T-helper 1 cell treated with Interleukin-12 subunit alpha and Interleukin-12 subunit beta and Interleukin-4 antibody, amounts not matched to agents 30 μg/mL and 1 μg/mL, for 36 hours (primary cell): ENCODE data around the gene ZNF425.
"Not testable (repeated sequence)": the region's sequence is repeated elsewhere in the genome, so short reads cannot be mapped to it uniquely, and the experiment has no call there.

Source experiments
- H3K27ac Mint-ChIP-seq: one replicate; pipeline ENCODE4 v1.8.0; 2021; ENCODE audit warnings: mild to moderate bottlenecking, mixed read lengths
- H3K27me3 Mint-ChIP-seq: one replicate; pipeline ENCODE4 v1.8.0; 2021; ENCODE audit warnings: low read depth, mixed read lengths
- H3K36me3 Mint-ChIP-seq: one replicate; pipeline ENCODE4 v1.8.0; 2021; ENCODE audit warnings: low read depth, mixed read lengths
- H3K4me1 Mint-ChIP-seq: one replicate; pipeline ENCODE4 v1.8.0; 2021; ENCODE audit warnings: low read depth, mixed read lengths
- H3K4me3 Mint-ChIP-seq: one replicate; pipeline ENCODE4 v1.8.0; 2021; ENCODE audit warnings: mild to moderate bottlenecking, moderate library complexity, mixed read lengths
- H3K9me3 Mint-ChIP-seq: one replicate; pipeline ENCODE4 v1.8.0; 2021; ENCODE audit warnings: mixed read lengths

ZNF425 gene

DNA sequence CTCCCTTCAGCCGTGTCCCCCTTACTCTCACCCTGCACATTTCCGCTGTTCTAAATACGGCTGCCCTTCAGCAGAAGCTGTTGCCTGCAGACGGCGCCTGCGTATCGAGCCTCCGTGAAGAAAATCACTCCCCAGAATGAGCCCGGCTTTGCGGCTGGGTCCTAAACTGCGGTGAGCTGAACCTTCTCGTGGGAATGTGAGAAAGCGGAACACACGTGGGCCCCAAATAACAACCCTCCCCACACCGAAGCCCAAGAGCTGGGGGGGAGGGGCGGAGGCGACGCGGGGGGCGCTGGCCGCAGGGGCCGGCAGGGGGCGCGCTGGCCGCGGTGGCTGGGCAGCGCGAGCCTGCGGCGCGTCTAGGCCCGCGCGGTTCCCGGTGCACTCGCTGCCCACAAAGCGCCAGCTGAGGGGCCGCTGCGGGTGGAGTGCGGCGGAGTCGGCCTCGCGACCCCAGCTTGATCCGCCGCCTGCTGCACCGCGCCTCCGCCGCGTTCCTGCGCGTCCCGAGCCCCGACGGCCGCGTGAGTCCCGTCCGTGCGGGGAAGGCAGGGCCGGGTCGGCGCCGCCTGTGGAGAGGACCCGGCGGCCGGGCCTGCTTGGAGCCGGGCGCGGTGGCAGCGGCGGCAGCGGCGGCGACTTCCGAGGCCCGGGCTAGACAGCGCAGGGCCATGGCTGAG, 21.1 kb upstream of the ZNF425 start, which contains the start of gene ZNF398:
TSS of gene ZNF398 (plus strand) at position 382 of the 680 bp plus-strand sequence. CDS start at position 672, 290 bp downstream.
- H3K4me3 Mint-ChIP-seq: peak within 1 kb of the TSS; percentile 98
- no peaks in the 10 kb centered on the region for H3K27me3 Mint-ChIP-seq
- peaks cover 23% of the 10 kb centered on the region for H3K4me1 Mint-ChIP-seq
- no peaks in the 10 kb centered on the region for H3K9me3 Mint-ChIP-seq
- H3K36me3 Mint-ChIP-seq: peaks cover 6% of the 10 kb centered on the region
- H3K27ac Mint-ChIP-seq: peak within 1 kb of the TSS; percentile 99

DNA sequence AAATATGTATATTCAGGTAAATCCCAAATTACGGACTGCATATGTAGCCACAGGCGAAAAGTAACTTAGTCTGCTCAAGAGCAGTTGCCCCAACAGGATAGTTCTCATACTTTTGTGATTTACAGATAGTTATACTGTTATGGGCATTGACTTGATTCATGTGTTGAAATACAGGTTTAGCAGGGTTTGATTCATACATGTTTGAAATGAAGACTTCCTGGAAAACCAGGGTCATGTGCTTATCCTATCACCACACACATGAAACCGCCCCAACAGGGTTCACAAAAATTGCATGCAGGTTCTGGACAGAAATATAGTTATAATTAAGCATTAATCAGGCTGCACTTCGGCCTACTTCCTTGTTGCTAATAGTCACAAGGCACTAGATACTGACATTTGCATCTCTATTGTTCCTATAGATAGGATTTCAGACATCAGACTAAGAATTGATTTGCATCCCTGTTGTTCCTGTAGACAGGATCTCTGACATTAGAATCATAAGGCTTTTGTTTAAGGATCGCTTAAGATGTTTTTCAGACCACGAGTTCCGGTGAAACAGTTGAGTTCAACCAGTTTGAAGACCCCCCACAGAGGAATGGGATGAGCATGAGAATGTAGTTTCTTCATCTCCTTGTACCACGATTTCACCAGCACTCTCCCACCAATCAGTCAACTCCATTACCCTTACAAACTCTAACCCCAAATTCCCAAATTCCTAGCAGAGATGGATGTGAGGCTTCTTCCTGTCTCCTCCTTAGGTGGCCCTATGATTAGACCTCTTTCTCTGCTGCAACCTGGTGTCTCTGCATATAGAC, 19.1 kb upstream of the ZNF425 start:
- H3K4me3 Mint-ChIP-seq: peak overlapping the region; percentile 1
- no peaks in the 10 kb centered on the region for H3K27me3 Mint-ChIP-seq
- peaks cover 3% of the 10 kb centered on the region for H3K36me3 Mint-ChIP-seq
- peaks cover 19% of the 10 kb centered on the region for H3K4me1 Mint-ChIP-seq
- no peak overlapping the region for H3K27ac Mint-ChIP-seq
- H3K9me3 Mint-ChIP-seq: no peaks in the 10 kb centered on the region

- H3K4me3 Mint-ChIP-seq, H3K27ac Mint-ChIP-seq, H3K27me3 Mint-ChIP-seq, H3K36me3 Mint-ChIP-seq, H3K9me3 Mint-ChIP-seq: not testable (repeated sequence)
- H3K4me1 Mint-ChIP-seq: peaks cover 14% of the 10 kb centered on the region
Measured at GRCh38 chr7:149144436-149144922, 18.4 kb upstream of the ZNF425 start.

DNA sequence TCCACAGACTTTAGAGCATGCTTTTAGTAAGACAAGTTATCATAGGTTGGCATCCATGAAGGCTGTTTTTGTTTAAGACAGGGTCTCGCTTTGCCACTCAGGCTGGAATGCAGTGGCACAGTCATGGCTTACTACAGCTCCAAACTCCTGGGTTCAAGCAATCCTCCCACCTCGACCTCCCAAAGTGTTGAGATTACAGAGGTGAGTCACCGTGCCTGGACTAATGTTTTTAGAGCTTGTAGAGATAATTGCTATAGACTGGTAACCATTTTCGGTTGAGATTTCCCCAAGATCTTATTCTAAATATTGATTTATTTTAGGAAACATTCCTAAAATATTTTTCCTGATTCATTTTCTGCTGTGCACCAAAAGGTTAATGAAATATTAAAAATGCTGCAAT, 15.8 kb upstream of the ZNF425 start:
- H3K4me1 Mint-ChIP-seq: peaks cover 10% of the 10 kb centered on the region
- H3K36me3 Mint-ChIP-seq: peaks cover 1% of the 10 kb centered on the region
- no peaks in the 10 kb centered on the region for H3K27me3 Mint-ChIP-seq
- no peaks in the 10 kb centered on the region for H3K9me3 Mint-ChIP-seq
- no peak overlapping the region for H3K27ac Mint-ChIP-seq
- no peak overlapping the region for H3K4me3 Mint-ChIP-seq

DNA sequence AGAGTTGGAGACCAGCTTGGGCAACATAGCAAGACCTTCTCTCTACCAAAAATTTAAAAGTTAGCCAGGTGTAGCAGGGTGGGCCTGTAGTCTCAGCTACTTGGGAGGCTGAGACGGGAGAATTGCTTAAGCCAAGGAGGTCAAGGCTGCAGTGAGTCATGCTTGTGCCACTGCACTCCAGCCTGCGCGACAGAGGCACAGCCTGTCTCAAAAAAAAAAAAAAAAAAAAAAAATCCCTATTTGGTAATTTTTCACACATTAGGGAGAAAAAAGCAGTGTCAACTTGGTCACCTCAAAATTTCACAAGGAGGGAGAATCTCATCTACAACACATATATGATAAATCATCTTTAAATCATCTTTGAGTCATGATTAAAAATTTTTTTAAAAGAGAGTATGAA, 14.7 kb upstream of the ZNF425 start:
- H3K9me3 Mint-ChIP-seq: no peaks in the 10 kb centered on the region
- no peak overlapping the region for H3K27ac Mint-ChIP-seq
- H3K4me1 Mint-ChIP-seq: peaks cover 6% of the 10 kb centered on the region
- no peaks in the 10 kb centered on the region for H3K36me3 Mint-ChIP-seq
- no peak overlapping the region for H3K4me3 Mint-ChIP-seq
- no peaks in the 10 kb centered on the region for H3K27me3 Mint-ChIP-seq

DNA sequence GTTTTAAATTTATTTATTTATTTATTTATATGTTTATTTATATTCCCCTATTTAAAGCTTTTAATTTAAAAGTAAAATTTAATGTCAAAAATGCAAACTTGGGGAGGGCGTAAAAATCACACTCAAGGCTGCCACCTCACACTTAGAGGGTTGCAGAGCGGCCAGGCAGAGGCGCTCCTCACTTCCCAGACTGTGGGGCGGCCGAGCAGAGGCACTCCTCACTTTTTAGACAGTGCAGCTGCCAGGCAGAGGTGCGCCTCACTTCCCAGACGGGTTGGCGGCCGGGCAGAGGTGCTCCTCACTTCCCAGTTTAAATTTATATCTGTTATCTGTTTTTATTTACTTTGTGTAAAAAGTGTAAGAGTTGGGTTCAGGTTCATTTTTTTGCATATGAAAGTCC, 10.0 kb upstream of the ZNF425 start:
- H3K27ac Mint-ChIP-seq: no peak overlapping the region
- H3K27me3 Mint-ChIP-seq: no peaks in the 10 kb centered on the region
- no peaks in the 10 kb centered on the region for H3K4me1 Mint-ChIP-seq
- H3K9me3 Mint-ChIP-seq: peaks cover 2% of the 10 kb centered on the region
- H3K4me3 Mint-ChIP-seq: no peak overlapping the region
- peaks cover 9% of the 10 kb centered on the region for H3K36me3 Mint-ChIP-seq

- Mint-ChIP-seq H3K4me3 (no peak overlapping the region), H3K36me3 (peaks cover 20% of the 10 kb centered on the region), H3K9me3 (peaks cover 9% of the 10 kb centered on the region), H3K27me3 (no peaks in the 10 kb centered on the region), H3K4me1 (peaks cover 4% of the 10 kb centered on the region), H3K27ac (no peak overlapping the region)
Measured at GRCh38 chr7:149133028-149133710, 7.0 kb upstream of the ZNF425 start.

GRCh38 chr7:149130572-149131198, 4.6 kb upstream of the ZNF425 start:
- Mint-ChIP-seq H3K36me3 (peaks cover 29% of the 10 kb centered on the region), H3K27me3 (no peaks in the 10 kb centered on the region), H3K4me3 (no peak overlapping the region), H3K27ac (no peak overlapping the region), H3K9me3 (peaks cover 9% of the 10 kb centered on the region), H3K4me1 (peaks cover 15% of the 10 kb centered on the region)

GRCh38 chr7:149126662-149127266, 640 bp upstream of the ZNF425 start:
- Mint-ChIP-seq H3K9me3 (peaks cover 9% of the 10 kb centered on the region), H3K27ac (peak overlapping the region; percentile 100), H3K36me3 (peaks cover 22% of the 10 kb centered on the region), H3K4me3 (peak overlapping the region; percentile 100), H3K4me1 (peaks cover 26% of the 10 kb centered on the region), H3K27me3 (no peaks in the 10 kb centered on the region)

DNA sequence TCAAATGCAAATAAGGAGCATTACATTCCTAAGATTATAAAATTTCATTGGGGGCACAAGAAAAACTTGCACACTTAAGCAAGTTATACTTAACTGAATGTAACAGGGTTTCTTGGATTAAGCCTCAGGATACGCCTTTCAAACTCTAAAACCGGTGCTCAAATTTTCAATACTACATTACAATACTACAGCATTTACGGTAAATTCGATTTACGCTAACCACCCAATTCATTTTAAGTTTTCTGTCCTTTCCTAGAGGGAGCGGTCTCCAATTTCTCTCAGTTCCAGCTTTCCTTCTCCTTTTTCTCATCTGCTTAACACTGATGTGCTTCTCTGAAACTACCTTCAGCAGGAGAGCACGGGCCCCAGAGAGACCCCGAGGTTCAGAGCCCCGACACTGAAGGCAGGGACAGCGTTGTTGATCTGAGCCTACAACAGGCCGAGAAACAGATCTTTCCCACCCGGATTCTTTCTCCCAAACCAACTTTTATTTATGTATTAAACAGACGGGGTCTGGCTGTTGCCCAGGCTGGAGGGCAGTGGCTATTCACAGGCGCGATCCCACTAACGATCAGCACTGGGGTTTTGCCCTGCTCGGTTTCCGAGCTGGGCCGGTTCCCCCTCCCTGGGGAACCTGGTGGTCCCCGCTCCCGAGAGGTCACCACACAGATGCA, 798 bp downstream of the ZNF425 start:
- Mint-ChIP-seq H3K4me3 (peak overlapping the region; percentile 100), H3K36me3 (peaks cover 12% of the 10 kb centered on the region), H3K27me3 (no peaks in the 10 kb centered on the region), H3K9me3 (no peaks in the 10 kb centered on the region), H3K4me1 (peaks cover 26% of the 10 kb centered on the region), H3K27ac (peak overlapping the region; percentile 100)

GRCh38 chr7:149109969-149110368, 16.2 kb downstream of the ZNF425 start:
- H3K4me1 Mint-ChIP-seq: no peaks in the 10 kb centered on the region
- no peaks in the 10 kb centered on the region for H3K27me3 Mint-ChIP-seq
- H3K4me3 Mint-ChIP-seq: no peak overlapping the region
- H3K27ac Mint-ChIP-seq: no peak overlapping the region
- H3K9me3 Mint-ChIP-seq: no peaks in the 10 kb centered on the region
- H3K36me3 Mint-ChIP-seq: no peaks in the 10 kb centered on the region

DNA sequence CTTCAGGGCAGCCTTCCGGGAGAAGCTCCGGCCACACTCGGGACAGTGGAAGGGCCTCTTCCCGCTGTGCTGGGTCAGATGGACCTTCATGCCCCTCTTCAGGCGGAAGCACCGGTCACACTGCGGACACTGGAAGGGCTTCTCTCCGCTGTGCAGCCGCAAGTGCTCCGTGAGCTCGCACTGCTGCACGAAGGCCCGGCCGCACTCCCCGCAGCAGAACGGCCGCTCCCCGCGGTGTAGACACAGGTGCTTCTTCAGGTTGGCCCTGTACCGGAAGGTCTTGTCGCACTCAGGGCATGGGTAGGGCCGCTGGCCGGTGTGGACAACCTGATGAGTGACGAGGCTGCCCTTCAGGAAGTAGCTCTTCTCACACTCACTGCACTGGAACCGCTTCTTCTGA, 21.4 kb downstream of the ZNF425 start:
- Mint-ChIP-seq H3K27ac (no peak overlapping the region), H3K9me3 (no peaks in the 10 kb centered on the region), H3K36me3 (no peaks in the 10 kb centered on the region), H3K4me1 (no peaks in the 10 kb centered on the region), H3K27me3 (peaks cover 3% of the 10 kb centered on the region), H3K4me3 (no peak overlapping the region)

- Mint-ChIP-seq H3K27me3 (peaks cover 3% of the 10 kb centered on the region), H3K27ac (no peak overlapping the region), H3K4me3 (no peak overlapping the region), H3K9me3 (no peaks in the 10 kb centered on the region), H3K4me1 (no peaks in the 10 kb centered on the region), H3K36me3 (no peaks in the 10 kb centered on the region)
Measured at GRCh38 chr7:149104214-149104613, 21.9 kb downstream of the ZNF425 start.
